ENCODE data around the gene KCND3.

The KCND3 gene

DNA sequence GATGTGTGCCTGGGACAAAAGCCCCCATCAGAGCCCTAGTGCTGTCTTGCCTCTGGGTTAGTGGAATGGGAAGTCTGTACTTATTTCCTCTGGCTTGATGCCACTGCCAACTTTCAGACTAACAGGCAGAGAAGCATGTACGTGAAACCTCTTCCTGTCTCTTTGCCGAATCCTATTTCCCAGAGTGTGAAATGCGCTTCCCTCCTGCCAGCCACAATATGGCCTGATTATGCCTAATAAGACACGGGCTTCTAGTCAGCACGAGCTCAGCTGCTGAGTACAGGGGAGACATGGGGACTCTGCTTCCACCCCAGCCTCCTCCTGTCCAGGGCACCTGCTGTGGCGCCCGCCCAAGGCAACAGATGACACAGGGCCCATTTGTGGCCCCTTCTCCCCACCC lies 111.4 kb downstream of the KCND3 start:
- DNase-seq: no peak

GRCh38 chr1:111876631-111877030 lies 112.8 kb downstream of the KCND3 start:
- DNase-seq: no peak

DNA sequence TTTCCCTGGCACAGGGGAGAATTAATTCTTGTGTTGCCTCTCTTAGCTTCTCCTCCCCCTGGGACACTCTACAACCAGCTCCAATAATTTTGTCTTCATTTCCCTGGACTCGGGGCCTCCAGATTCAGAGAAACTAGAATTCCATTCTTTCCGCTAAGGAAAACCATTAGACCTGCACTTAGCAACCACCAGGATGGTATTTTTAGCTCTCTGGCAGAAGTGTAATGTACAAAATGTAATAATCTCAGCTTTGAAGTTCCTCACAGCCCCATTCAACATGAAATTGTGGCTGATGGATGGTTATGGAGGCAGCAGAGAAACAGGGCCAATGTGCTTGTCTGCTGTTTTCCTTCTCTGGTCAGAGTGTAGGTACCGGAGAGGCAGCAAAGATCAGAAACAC lies 113.8 kb downstream of the KCND3 start:
- DNase-seq: no peak

DNA sequence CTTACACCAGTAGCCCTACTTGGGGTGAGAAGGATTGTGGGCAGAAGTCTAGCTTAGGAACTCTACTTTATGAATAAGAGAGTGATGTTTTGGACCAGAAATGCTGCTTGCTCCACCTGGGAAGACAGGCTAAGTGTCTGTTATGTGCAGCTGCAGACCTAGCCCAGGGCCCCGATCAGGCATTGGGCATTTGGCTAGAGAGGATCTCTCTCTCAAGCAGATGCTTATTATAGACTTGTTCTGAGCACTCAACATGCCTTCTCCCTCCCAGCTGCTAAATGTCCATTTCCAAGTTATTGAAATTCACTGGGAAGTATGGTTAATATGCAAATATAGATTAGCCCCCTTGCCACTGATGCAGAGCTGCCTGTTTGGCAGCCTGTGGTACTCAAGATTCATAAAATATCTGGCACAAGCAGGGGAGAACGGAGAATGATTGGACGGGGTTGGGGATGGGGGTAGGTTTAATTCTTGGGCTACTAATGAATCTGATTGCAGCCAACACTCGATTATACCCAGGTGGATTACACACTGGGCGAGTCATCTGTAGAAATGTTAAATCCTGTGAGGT lies 115.9 kb downstream of the KCND3 start:
- no peak for DNase-seq

DNA sequence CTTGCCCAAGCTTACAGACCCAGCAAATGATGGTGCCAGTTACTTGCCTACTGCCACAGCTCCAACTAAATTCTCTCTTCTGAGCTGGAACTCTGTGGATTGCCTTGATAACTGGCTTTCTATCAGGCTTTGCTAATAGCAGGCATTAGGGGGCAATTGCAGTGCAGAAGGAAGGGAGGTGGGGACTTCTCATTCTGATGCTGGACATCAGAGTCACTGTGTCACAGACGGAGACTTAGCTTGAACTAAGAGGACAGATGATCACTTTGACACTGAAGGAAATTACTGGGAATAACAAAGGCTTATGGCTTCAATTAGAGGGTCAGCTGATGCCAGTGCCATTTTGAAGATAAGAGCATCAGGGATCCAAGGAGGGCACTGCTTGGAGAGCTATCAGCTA lies 119.3 kb downstream of the KCND3 start:
- DNase-seq: no peak

DNA sequence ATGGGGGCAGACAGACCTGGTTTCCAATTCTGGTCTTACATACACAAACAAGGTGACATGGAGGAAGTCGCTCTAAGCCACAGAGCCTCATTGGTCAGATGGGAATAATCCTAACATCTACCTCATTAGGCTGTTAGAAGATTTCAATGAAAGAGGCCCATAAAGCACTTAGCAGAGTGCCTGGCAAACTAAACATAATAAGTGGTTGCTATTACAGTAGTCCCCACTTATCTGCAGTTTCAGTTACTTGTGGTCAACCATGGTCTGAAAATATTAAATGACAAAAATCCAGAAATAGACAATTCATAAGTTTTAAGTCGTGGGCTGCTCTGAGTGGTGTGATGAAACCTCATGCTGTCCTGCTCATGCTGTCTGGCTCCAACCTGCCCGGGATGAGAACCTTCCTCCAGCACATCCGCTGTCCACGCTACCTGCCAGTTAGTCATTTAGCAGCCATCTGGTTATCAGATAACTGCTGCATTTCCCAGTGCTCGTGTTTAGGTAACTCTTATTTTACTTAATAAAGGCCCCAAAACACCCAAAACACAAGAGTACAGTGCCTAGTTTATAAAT lies 121.5 kb downstream of the KCND3 start:
- no peak for DNase-seq

- DNase-seq: no peak
Observed at GRCh38 chr1:111864862-111865261, 124.6 kb downstream of the KCND3 start.

DNA sequence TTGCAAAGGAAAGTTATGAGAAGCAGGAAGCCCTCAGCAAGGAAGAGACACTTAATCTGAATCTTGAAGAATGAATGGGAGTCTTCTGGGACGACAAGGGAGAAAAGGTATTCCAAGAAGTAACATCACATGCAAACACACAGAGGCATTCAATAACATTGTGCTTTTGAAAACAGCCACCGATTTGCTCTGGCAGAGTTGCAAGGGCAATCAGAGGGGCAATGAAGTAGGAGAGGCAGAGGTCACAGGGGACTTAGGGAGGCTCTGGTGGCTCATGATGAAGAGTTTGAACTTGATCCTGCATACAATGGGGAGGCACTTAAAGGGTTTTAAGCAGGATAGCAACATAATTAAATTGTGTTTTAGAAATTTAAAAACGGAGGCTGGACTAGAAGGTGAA lies 126.1 kb downstream of the KCND3 start:
- DNase-seq: no peak

- no peak for DNase-seq
Observed at GRCh38 chr1:111862599-111862998, 126.9 kb downstream of the KCND3 start.

DNA sequence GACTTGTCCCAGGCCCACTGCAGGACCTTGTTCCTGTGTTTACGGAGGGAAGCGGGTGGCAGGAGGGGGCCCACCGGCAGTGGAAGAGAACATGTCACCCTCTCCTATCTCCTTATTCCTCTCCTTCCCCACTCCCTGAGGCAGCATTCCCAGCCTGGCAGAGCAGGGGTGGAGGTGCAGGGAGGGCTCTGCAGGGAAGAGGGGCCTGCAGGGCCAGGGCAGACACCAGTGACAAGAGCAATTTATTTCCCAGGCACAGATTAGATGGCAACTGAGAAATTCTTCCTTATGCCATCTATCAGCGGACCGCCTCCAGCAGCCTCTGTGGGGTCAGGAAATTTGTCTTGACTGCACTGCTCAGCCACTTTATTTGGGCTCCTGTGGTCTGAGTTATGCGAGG lies 127.9 kb downstream of the KCND3 start:
- DNase-seq: no peak

DNA sequence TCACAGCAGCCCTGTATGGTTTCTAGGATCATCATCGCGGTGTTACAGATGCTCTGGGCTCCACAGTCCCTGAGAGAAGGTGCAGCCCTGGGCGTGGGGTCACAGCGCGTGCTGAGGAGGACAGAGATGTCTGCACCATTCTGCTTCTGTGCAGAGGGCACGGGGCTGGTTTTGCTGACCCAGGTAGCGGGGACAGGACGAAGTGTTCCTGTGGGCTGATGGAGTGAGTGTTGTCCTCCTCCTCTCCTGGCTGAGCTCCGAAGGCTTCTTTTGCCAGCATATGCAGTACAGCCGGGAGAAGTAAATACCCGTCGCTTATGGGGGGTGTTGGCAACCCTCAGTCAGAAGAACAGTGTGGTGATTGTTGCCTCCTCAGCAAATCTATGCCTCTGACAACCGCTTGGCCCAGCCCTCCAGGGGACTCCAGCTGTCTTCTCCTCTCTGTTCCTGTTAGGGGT lies 132.2 kb downstream of the KCND3 start:
- DNase-seq: no peak

GRCh38 chr1:111856411-111857185 lies 132.9 kb downstream of the KCND3 start:
- no peak for DNase-seq

DNA sequence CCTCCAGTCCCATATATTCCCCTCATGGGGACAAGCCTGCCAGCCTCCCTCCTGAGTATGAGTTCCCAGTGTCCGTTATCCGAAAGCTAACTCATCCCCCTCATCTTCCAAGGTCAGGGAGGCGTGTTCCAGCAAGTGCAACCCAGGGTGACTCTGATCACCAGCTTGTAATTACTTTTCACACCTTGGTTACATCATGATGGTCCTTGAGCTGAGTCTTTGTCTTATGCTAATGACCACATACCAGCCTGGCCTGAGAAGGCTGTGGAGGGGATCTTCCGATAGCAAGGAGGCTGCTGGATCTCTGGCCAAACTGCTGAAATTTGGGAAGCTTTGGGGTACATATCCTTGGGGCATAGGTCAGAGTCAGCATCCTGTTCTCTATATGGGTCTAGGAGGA lies 134.2 kb downstream of the KCND3 start:
- DNase-seq: no peak

GRCh38 chr1:111852261-111852721 lies 137.2 kb downstream of the KCND3 start:
- no peak for DNase-seq

- no peak for DNase-seq
Observed at GRCh38 chr1:111851552-111851951, 137.9 kb downstream of the KCND3 start.

DNA sequence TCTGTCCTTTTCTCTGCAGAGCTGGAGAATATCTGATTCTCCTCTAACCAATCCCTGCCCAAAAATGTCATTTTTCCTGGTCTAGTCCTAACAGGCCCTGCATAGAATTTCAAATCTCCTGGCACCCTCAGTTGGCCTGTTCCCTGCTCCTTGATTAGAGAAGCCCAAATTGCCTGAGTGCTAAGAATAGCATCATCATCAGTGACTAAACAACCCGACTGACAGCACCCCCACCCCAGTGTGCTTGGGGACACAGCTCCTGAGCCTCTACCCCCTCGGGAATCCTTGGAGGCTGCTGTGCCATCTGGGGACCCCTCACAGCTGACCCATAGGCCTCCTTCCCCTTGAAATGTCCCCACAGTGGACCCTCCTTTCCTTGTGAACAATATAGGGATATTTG lies 139.4 kb downstream of the KCND3 start:
- DNase-seq: no peak

DNA sequence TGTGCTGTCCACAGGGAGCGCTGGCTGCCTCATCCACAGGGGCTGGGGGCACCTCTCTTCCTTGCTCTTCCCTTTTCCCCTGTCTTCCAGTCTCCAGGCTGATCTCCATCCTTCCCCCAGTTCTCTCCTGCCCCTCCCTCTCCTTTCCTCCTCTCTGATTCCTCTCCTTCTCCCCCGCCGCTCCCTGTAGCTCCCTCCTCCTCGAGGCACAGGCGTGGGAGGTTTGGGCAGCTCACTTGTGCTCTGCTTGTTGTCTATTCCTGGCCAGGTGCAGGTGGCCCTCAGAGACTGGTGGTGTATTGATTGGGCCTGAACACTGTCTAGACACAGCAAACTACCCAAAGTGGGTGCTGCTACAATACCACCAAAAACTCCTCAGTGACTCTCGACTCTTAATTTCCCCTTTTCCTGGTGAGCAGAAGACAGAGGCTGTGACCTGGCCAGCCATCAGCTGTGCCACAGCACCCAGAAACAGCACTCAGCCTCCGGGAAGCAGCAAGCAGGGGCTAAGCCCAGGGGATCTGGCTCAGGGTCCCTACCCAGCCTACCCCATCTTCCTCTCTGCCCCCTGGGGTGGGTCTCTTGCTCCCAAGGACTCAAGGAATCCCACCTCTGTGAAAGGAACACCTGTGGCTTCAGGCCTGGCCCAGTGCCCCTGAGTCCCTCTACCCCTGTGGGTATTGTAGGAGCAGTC lies 140.5 kb downstream of the KCND3 start:
- no peak for DNase-seq

DNA sequence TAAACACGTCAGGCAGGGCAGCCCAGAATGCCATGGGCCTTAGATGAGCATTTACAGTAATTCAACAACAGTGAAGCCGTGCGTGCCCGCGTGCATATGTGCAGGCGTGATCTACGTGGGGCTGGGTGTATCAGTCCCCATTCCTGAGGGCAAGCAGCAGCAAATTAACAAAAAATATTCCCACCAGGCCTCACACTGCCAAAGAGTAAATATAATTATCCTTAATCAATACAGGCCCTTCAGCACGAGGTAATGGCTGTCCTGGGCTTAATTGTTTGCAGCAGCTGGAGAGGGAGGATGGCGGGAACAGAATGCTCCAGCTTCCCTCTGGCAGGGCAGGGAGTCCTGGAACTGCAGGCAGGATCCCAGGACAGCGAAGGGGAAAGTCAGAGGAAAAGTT lies 142.0 kb downstream of the KCND3 start:
- DNase-seq: no peak

- no peak for DNase-seq
Observed at GRCh38 chr1:111846842-111847241, 142.6 kb downstream of the KCND3 start.

- DNase-seq: no peak
Observed at GRCh38 chr1:111843177-111843576, 146.3 kb downstream of the KCND3 start.

- no peak for DNase-seq
Observed at GRCh38 chr1:111842411-111842810, 147.1 kb downstream of the KCND3 start.

- no peak for DNase-seq
Observed at GRCh38 chr1:111841746-111842145, 147.7 kb downstream of the KCND3 start.

GRCh38 chr1:111841189-111841588 lies 148.3 kb downstream of the KCND3 start:
- DNase-seq: no peak

DNA sequence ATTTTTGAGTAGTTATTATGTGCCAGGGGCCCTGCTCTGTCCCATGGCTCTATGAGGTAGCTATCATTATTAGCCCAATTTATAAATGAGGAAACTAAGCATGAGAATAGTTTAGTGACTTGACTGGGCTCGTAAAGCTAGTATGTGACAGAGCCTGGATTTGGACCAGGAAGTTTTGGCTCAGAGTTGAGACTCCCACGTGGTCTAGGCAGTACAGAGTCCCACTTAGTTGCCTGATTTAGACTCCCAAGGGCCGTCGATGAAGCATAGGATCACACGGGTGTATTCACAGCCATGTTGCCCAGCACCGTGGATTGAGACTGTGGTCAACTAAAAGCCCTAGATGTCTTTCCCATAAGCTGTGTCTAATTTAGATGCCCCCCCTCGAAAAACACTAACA lies 152.1 kb downstream of the KCND3 start:
- no peak for DNase-seq
